Superior temporal gyrus (tissue), 1 donor: ENCODE data around the gene RPS6KA3.
"Not testable (repeated sequence)": the region's sequence is repeated elsewhere in the genome, so short reads cannot be mapped to it uniquely, and the experiment has no call there.

Source experiments
- DNase-seq: peaks from one replicate; pipeline ENCODE4 v3.0.0-alpha.2; 2016; ENCODE audit errors: extremely low spot score

The RPS6KA3 gene

DNA sequence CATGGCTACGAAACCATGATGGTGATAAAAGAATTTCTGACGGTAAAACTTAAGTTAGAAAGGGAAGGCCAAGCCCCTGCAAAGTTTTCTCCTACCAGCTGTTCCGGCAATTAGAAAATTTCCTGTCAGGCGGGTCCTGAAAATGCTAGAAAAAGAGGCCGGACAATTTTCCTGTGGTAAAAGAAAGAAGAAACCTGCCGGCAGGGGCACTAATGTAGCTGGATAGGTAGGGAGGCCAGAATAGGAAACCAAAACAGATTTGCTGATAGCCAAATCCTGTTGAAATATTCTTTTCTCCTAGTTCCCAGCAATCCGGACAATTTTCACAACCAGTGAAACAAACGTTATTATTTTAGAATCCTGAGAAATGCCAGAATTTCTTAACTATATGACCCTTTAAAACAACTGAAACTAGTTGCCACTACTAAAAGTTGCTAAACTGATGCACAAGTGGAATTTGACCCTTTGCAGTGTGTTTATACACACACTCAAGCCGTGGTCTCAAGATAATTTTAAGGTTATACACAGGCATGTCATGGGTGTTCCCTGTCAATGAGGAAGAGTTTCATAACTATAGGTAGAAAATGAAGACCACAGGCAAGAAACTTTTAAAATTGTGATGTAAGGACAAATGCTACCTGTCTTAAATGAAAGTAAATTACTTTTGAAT lies 47.7 kb downstream of the RPS6KA3 start:
- no peak for DNase-seq

DNA sequence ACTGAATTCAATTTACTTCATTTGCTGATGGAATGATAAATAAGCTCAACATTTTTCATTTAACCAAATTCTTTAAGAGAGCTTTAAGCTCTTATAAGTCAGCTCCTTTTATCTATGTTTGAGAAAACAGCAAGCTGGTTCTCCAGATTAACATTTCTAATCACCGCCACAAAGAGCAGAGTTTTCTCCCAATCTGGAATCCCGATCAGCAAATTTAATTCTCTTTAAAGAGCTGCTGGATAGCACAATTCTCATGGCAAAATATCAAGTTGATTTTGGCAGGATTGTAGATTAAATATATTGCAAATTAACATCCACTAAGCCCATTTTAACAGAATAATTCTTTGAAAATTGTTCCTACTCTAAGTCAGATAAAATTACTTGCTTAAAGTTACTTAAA lies 48.8 kb downstream of the RPS6KA3 start:
- no peak for DNase-seq

DNA sequence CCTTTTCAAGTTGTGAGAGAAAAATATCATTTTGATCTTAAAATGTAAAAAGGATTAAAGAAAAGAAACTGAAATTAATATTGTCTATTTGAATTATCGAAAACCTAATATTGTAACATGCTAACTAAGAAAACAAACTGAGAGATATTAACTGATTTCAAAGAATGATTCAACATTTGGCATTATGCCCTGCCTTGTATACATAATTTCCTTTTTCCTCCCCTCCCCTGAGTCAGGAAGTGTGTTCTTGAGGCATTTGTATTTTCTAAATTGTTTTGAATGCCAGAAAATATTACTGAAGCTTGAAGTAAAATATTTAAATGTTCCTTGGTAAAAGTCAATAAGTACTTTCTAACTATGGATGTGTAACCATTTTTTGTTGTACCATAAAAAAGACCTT lies 49.4 kb downstream of the RPS6KA3 start:
- no peak for DNase-seq

DNA sequence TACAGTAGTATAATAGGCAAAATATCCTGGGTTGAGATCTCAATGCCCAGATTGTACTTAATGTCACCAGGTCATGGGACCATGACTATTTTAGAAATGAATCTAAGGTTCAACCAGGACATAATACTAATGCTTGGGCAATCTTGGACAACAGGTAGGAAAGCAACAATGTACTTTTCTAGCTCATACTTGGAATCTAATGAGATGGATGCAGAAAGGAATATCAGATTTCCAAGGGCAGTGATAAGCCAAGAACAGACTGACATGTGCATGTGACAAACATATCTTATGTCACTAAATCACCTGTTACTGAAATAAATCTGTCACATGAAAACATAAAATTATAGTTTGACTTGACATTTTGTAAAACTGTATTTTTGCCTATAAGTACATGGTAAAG lies 51.1 kb downstream of the RPS6KA3 start:
- no peak for DNase-seq

DNA sequence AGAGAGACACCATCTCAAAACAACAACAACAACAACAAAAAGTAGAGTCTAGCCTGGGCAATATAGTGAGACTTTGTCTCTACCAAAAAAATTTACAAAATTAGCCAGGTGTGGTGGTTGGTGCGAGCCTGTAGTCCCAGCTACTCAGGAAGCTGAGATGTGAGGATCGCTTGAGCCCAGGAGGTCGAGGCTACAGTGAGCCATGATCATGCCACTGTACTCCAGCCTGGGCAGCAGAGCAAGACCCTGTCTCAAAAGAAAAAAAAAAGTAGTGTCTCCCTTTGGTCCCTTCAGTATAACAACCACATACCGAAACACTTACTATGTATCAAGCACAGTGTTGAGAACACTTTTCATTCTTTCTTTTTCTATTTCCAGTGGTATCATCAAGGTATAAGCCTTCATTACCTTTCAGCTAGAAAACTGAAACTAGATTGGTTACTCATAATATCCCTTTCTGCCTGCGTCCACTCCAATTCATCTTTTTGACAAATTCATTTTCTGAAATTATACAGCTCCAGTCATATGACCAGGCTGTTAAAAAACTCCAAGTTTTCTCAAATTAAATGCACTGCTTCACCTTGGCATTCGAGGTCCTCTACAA lies 54.1 kb downstream of the RPS6KA3 start:
- no peak for DNase-seq

DNA sequence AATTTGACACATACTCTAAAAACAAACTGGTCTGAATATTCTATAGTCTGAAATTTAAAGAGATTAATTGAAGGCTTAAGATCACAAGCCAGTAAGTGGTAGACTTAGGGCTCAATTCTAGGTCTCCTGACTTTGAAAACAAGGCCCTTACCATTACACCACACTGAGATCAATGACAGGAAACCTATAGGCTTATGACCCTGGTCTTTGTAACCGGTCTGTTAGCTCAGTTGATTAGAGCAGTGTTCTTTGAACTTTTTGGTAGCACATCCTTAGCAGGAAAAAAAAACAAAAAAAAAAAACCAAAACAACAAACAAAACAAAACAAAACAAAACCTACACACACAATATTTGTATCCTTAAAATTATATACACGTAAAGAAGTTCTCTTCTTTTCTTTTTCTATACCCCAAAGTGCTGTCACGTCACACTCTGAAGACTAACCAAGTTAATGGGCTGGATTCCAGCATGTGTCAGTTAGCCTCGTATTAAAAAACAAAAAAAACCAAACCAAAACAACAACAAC lies 55.4 kb downstream of the RPS6KA3 start:
- DNase-seq: no peak

DNA sequence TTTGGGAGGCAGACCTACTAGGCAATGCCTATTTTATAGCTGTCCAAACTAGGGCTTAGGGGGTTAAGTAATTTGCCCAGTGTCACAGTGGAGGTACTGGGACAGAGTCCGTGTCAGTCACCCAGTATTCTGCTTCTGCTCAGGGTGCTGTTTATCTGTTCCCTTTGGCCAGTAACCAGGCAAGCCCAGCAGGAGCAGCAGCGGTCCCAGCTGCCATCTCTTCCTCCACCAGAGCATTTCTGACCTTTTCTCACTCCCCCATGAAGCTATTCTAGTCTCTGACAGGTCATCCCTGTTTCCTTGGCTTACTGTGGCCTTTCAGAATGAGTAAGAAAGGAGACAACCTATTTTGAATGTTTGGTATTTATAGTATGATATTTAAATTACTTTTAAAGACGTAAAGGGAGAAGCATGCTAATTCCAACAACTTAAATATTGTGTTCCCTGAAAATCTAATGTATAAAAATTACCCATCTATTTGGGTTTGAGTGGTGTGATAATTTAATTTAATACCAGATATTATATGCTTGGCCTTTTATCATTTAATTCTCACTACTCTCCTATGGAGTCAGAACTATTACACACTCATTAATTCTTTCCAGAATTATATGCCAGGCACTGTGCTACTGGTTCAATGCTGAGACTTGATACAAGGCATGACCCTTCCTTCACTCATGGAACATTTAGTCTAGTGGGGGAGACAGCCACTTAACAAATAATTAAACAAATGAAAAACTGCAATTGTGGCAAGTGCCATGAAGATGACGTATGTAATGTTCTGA lies 60.6 kb downstream of the RPS6KA3 start:
- DNase-seq: no peak

DNA sequence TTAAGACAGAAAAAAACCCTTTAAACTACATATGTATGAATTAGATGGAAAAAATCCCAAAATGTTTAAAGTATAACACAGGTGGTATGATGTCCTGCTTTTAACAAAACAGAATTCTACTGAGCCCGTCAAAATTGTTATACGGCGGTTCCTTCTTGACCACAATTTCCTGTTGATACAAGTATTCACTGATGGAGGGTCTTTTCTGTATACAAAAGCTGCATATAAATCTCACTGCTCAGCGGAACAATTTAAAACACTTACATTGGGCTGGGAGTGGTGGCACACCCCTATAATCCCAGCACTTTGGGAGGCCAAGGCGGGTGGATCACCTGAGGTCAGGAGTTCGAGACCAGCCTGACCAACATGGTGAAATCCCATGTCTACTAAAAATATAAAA lies 62.4 kb downstream of the RPS6KA3 start:
- DNase-seq: no peak

DNA sequence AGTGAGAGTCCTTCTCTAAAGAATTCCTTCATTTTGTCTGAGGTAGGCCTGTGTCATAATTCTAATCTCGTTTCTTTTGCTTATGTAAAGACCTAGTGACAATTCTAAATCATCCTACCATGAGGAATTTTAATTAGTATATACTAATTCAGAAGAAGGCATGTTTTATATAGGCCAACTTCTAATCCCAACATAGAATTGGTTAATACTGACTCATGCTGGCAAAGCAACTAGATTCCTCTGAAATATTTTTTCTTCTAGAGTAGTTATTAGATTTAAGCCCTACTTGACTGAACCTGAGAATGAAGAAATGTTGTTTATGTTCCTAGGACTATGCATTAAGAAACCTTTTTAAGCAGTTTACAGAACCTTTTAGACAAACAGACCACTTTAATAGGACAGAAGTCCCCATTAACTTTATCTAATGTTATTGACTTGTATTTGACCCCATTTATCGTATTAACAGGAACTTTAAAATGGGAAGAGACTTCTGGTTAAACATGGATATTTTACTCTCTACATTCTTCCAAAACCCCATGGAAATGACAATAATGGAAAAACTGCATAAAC lies 69.0 kb downstream of the RPS6KA3 start:
- DNase-seq: no peak

DNA sequence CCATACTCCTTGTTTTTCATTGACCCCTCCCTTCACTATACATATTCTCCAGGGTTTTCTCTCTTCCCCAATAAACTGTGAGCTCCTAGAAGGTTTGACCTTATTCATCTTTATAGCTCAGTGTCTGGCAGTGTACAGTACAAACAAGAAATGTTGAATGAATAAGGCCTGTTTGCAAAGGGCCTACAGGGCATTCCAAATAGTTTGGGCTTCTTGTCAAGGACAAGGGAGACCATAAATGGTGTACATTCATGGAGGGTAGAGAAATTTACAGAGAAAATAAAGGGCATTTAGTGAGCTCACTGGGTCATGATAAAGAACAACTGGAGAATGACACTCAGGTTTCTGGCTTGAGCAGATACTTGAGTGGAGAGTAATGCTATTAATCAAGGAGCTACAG lies 77.5 kb downstream of the RPS6KA3 start:
- no peak for DNase-seq

DNA sequence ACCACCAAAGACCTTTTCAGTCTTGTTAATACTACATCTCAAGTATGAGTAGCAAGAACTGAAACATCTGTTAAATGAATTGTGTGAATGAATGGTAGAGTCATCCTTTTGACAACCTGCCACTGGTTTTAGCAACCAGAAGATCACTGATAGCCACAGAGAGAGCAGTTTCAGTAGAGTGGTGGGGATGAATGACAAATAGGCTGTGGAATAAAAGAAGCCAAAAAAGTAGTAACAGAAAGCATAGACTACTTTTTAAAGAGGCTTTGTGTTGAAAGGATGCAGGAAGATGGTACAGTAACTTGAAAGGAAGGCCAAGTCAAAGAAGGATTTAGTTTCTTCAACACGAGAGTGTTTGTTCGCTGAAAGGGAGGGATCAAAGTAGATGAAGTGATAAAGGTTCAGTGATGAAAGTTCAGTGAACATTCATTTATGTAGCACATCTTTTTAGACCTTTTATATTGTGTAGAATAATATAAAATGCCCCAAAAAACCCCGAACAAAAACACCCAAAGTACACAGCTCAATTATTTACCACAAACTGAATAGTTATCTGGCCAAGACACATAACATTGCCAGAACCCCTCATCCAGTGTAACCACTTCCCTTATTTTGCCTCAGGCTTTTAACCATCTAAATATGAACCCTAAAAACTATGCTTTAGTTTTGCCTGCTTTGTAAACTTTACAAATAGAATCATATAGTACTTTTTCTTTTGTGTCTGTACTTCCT lies 84.9 kb downstream of the RPS6KA3 start:
- DNase-seq: no peak

DNA sequence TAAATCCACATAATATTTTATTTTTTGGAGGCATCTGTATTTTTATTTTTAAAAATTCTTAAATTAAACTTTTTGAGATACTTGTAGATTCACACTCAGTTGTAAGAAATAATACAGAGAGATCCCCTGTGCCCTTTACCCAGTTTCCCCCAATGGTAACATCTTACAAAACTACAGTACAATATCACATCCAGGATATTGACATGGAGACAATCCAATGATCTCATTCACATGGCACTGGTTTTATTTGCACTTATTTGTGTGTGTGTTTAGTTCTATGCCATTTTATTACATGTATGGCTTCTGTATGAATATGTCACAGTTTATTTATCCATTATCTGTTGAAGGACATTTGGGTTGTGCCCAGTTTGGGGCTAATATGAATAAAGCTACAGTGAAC lies 89.6 kb downstream of the RPS6KA3 start:
- DNase-seq: no peak

DNA sequence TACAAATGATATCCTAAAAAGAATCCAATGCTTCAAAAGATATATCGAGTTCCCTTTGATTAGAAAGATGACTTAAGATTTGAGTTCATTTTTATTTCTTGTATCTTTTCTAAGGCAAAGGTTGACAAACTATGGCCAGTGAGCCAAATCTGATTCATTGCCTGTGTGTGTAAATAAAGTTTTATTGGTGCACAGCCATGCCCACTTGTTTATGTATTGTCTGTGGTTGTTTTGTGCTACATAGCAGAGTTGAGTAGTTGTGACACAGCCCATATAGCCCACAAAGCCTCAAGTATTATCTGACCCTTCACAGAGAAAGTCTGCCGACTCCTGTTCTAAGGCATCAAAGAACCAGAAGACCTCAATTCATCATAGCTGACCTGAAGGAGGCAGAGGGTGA lies 92.9 kb downstream of the RPS6KA3 start:
- no peak for DNase-seq

DNA sequence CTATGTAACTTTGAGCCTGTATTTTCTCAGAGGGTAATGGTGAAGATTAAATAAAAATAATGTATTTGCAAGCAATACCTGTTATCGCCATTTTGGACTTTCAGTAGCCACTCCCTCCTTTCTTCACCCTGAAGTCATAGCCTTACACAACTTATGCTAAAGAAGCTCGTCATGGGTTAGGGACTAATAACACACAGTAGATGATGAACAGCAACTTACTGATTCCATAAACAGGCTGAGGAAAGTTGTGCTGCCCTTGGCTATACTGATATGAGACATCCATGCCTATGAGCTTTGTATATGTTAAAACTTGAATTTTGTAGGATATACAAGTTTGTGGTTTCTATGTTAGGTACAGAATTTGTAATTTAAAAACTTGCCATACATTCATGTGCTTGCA lies 93.4 kb downstream of the RPS6KA3 start:
- DNase-seq: no peak

DNA sequence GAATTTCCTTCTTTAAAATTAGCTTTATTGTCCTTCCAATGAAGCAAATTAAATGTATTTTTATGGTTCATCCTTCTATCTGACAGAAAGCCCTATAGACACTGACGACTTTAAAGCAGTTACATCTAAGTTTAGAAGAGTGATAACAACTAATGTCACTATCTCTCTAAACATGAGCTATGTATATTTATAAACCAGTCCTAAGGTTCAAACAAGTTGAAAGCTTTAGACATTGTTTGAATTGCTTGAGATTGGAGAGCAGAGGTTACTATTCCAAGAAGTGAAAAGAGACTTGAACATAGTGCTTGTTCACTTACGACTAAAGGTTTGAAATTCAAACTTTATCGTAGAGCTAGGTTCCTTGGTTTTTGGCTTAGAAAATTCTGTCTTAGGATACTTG lies 94.8 kb downstream of the RPS6KA3 start:
- DNase-seq: no peak

DNA sequence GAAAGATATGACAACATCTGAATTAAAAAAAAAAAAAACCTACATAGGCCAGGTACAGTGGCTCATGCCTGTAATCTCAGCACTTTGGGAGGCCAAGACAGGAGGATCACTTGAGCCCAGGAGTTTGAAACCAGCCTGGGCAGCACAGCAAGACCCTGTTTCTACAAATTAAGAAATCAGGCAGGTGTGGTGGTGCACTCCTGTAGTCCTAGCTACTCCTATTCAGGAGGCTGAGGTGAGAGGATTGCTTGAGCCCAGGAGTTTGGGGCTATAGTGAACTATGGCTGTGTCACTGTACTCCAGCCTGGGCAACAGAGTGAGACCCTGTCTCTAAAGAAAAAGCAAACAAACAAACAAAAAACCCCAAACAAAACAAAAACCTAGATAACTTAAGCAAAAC lies 104.2 kb downstream of the RPS6KA3 start:
- DNase-seq: not testable (repeated sequence)

DNA sequence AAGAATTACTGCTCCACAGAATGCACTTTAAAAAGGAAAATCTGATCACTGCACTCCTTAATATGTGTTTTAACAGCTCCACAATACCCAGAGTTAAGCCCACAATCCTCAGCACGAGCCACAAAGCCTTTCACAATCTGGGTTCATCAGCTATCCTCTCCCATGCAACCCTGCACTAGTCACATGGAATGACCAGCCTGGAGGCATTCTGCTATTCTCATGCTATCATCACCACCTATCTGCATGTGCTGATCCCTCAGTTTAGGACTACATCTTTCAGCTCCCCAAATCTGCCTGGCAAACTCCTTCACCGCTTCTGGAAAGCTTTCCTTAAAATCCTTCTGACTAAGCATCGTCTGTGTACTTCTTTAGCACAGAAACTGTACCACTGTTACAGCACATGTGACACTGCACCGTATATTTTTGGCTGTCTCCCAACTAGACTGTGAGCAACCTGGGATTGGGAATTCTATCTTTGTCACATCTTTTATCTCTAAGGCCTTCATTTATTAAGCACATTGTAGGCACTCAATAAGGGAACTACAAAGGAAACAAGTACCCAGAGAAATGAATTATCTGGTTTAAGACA lies 106.8 kb downstream of the RPS6KA3 start:
- DNase-seq: peak; percentile 23

DNA sequence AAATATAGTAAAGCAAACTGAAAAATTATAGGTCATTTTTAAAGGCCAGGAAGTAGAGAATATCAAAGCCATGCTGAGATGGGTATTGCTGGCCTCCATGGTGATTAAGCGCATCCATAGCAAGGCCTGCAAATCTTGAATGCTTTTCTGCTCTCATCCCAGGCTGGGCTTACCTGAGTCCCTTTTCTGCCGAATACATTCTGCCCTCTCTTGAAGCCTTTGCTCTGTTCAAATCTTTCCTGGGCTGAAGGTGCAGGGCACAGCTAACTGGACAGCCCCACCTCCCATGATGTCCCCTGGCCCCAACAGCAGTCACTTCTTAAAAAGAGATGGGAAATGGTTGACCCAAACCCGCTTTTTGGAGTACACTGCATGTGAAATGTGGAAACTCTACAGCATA lies 115.0 kb downstream of the RPS6KA3 start:
- DNase-seq: no peak

DNA sequence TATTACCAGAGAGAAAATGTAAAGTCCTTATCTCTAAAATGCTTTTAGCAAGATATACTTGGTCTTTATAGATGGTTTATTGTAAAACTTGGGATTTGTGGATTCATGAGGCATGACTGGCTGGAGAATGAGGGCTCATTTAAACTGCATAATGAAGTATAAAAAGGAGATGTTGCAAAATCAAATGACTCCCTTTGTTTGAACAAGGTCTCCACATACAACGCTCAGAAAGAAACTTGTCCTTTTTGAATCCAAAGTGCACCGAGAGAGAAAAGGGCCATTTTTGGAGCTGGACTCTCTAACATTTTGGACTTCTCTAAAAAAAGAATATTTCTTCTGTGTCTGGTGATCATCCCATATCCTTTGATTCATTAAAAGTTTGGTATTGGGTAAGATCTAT lies 117.4 kb downstream of the RPS6KA3 start:
- no peak for DNase-seq

DNA sequence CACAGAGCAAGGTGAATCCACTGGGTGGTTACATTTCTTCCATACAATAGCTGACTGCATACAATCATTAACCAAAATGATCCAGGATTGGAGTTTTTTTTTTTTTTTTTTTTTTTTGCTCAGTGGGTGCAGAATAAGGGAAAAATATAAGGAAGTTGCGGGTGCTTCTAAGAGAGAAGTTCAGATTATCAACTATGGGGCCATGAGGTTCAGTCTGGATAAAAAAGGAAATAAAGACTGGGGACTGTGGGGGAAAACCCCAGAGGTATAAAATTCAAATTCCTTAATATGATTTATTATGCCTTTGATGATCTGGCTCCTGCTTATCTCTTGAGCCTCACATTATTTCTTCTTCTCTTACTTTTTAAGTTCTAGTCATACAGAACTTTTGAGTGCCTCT lies 119.1 kb downstream of the RPS6KA3 start:
- DNase-seq: no peak

DNA sequence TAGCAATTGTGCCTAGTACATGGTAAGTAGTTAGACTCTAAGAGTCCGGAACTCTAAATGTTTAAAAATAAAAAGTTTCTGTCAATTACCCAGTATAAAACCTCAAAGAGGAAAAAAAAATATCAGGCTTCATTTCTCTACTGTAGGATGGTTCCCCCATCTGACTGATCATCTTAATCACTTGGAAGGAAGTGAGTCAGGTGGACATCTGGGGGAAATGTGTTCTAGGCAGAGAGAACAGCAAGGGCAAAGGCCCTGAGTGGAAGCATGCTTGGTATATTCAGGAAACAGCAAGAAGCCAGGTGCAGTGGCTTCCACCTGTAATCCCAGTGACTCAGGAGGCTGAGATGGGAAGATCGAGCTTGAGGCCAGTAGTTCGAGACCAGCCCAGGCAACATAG lies 122.2 kb downstream of the RPS6KA3 start:
- no peak for DNase-seq

DNA sequence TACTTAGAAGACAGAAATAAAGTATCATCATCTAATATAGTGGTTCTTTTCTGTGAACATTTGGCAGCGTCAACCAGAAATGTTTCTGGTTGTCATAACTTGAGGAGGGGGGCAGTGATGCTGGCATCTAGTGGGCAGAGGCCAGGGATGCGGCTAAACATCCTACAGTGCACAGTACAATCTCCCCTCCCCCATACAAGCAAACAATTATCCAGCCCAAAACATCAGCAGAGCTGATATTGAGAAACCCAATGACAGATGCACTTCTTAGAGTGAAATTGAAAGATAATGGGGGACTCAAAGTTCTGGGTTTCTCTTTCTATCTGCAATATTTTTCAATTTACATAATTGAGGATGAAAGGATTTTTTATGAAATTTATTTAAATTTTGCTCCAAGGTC lies 123.1 kb downstream of the RPS6KA3 start:
- no peak for DNase-seq
